C4-2B (cell line): ENCODE results near the gene GALM.

ENCODE experiments used
- ZFX ChIP-seq: fragments of 450-650 bp; IDR thresholded peaks from 2 replicates; pipeline ENCODE4 v1.6.1; 2017
- TF ChIP-seq, protein P1 (sequence below): fragments of 450-650 bp; conservative IDR thresholded peaks from 2 replicates; pipeline ENCODE4 v1.5.1; 2017; ENCODE audit warnings: mild to moderate bottlenecking

GRCh38 chr2:38629684-38630083 lies 36.2 kb upstream of the GALM start:
- TF ChIP-seq, protein P1, sequence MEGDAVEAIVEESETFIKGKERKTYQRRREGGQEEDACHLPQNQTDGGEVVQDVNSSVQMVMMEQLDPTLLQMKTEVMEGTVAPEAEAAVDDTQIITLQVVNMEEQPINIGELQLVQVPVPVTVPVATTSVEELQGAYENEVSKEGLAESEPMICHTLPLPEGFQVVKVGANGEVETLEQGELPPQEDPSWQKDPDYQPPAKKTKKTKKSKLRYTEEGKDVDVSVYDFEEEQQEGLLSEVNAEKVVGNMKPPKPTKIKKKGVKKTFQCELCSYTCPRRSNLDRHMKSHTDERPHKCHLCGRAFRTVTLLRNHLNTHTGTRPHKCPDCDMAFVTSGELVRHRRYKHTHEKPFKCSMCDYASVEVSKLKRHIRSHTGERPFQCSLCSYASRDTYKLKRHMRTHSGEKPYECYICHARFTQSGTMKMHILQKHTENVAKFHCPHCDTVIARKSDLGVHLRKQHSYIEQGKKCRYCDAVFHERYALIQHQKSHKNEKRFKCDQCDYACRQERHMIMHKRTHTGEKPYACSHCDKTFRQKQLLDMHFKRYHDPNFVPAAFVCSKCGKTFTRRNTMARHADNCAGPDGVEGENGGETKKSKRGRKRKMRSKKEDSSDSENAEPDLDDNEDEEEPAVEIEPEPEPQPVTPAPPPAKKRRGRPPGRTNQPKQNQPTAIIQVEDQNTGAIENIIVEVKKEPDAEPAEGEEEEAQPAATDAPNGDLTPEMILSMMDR, result no peak
- no peak for TF ChIP-seq ZFX
